GM19240 (cell line): ENCODE results near the gene ICE1.
"Not testable (repeated sequence)": the region's sequence is repeated elsewhere in the genome, so short reads cannot be mapped to it uniquely, and the experiment has no call there.

ENCODE experiments used
- DNase-seq: peaks from one replicate; pipeline ENCODE4 v3.0.0; 2011; ENCODE audit warnings: low spot score; ENCODE audit not compliant: insufficient read length

The ICE1 gene

GRCh38 chr5:5403741-5404140, 18.7 kb upstream of the ICE1 start:
- DNase-seq, result no peak

GRCh38 chr5:5404381-5404780, 18.1 kb upstream of the ICE1 start:
- no peak for DNase-seq

DNA sequence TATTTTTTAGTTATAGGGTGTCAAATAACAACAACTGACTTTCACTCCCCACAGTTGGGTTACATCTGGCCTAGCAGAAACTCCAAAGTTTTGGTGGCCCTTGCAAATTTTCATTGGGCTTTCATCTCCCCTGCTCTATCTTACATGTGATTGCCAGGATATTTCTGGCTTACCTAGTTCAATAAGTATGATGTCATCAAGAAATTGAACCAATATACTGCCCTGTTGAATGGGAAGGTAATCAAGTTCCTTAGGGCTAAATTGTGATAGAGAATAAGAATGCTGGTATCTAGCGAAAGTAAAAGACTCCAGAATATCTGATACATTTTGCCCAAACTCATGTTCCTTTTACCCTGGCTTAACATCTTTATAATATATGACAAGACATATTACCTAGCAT, 17.0 kb upstream of the ICE1 start:
- DNase-seq, result no peak

GRCh38 chr5:5407924-5408323, 14.6 kb upstream of the ICE1 start:
- no peak for DNase-seq

GRCh38 chr5:5409151-5409810, 13.2 kb upstream of the ICE1 start:
- DNase-seq, result no peak

GRCh38 chr5:5413856-5414255, 8.6 kb upstream of the ICE1 start:
- not testable (repeated sequence) for DNase-seq

DNA sequence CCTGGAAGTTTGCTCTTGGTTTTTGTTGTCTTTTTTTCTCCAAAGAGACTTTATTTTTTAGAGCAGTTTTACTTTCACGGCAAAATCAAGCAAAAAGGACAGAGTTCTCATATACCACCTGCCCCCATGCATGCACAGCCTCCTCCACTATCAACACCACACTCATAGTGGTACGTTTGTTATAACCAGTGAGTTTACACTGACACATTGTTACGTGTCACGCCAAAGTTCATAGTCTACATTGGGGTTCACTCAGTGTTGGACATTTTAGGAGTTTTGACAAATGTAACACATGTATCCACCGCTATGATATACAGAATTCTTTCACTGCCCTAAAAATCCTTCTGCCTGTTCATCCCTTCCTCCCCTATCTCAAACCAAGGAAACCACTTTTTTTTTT, 7.5 kb upstream of the ICE1 start:
- no peak for DNase-seq

- no peak for DNase-seq
These were observed 5.7 kb upstream of the ICE1 start for GRCh38 chr5:5416733-5417132.

DNA sequence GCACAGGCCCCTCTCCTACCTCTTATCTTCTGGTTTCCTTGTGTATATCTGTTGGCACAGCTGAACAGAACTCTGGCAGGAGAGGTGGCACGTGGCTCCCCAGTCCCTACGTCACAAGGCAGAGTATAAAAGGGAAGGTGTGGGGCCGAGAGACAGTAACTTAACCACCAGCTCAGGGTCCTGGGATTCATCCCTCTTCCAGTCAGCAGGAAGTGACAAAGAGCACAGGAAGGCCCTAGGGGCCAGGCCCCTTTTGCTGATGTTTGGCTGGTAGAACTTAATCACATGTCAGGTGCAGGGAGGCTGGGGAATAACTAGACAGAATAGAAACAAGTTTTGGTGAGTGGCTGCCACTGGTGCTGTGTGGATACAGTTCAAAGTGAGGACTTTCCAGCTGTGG, 4.5 kb upstream of the ICE1 start:
- no peak for DNase-seq

- DNase-seq, result no peak
These were observed 3.7 kb upstream of the ICE1 start for GRCh38 chr5:5418764-5419163.

GRCh38 chr5:5419291-5420210, 2.9 kb upstream of the ICE1 start:
- DNase-seq, result no peak

DNA sequence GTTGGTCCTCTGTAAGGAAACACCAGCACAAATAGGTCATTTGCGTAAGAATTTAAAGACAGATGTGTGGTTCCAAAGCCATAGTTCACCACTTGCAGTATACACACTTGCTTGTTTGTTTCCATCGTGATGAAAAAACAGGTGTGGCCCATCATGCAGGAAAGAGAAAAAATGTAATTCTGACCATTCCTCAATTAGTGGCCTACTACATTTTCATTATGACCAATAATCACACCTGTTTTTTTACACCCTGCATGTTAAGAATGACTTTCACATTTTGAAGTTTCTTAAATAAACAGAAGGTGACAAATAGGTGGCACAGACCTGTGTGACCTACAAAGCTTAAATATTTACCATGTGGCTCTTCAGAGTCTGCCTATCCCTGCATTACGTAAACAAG, 2.2 kb upstream of the ICE1 start:
- no peak for DNase-seq

GRCh38 chr5:5421149-5421960, 1.1 kb upstream of the ICE1 start:
- peak; percentile 17 for DNase-seq

DNA sequence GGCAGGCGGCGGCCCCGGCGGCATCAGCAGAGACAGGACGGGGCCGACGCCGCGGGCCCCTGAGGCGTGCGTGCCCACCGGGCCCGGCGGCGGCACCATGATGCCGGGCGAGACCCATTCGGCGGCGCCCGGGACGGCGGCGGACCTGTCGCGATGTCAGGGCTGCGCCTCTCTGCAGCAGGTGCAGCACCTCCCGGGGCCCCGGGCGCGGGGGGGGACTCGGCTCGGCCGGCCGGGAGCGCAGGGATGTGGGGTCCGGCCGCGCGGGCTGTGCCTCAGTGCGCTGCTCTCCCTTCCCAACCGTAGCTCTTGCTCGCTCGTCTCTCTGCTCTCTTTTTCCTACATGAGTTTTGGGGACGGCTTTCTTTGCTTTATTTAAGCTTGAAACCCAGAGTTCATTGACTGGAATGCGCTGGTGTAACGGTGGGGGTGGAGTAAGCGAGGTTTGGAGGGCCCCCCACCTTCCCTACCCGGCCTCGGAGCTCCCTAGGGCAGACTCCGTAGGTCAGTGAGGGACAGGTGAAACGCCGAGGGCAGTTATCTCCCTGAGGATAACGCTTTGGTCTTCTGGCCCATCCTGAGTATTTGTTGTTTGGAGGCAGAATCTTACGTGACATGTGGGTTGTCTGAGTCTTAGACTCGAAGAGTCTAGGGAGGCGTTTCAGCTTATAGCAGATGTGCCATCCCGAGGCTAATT, 490 bp downstream of the ICE1 start:
- no peak for DNase-seq

- DNase-seq, result no peak
These were observed 1.1 kb downstream of the ICE1 start for GRCh38 chr5:5423586-5423985.

GRCh38 chr5:5424736-5425135, 2.3 kb downstream of the ICE1 start:
- DNase-seq, result no peak

GRCh38 chr5:5430136-5430535, 7.7 kb downstream of the ICE1 start:
- DNase-seq, result no peak

- no peak for DNase-seq
These were observed 9.7 kb downstream of the ICE1 start for GRCh38 chr5:5432020-5432707.

DNA sequence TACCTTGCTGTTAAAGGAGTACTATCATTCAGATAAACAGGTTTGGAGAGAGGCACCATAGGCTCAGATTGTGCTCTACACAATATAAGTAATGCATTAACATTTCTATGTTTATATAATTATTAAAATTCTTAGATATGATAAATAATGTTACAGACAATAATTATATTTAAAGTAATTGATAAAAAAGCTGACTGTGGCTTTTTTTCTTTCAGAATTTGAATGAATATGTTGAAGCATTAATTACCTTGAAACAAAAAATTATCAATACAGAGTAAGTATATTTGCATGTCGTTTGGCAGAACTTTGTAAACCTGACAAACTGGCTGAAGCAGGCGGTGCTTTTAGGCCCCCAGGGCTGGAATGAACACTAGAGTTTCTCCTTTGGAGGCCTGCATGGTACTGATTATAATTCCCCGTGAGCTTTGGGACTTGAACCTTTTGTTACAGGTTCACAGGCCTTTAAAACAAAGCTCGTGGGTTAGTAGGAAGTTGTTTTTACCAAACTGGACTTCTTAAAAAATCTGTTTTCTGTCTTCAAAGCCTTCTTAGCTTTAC, 13.8 kb downstream of the ICE1 start:
- no peak for DNase-seq
